Measurements from ENCODE around the gene ANXA2.

The ANXA2 gene

DNA sequence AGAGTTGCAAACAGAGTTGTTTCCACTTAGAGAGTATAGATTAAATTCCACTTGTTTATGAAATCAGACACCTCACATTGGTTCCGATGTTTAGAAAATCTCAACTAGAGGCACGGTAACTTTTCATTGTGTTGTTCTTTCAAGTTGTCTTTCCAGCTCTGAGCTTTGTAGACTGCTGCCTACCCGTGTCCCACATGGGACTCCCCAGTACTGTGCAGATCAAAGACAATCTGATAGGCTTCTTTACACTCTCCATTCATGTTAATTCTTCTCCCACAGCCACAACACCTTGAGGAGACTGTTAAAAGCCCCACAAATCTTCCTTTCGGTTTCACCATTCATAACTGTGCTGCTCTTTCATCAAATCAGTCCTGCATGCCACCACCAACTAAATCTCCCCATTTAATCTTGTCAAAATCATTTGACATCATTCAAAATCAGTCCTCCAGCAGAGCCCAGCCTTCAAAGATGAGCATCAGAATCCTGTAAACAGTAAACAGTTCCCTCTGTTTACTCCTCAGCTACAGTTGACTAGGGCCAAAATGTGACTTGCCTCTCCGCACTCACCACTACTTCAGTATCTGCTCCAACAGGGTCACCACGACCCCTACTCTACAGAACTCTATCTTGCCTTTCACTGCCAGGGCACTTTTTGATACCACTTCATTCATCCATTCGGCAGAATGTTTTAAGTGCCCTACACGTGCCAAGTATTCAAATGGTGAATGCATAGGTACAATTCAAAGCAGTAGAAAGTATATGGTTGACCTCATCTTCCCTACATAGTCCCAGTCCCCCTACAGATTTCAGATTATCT lies 8.3 kb downstream of the ANXA2 start:
- Histone ChIP-seq H3K9ac (ENCODE audit: low read depth, low read length) (no peak overlapping the region), H3K9me3 (ENCODE audit: control insufficient read depth, insufficient read depth, low read length) (no peaks in the 10 kb centered on the region), H3K4me1 (ENCODE audit: insufficient read depth, low read length) (peaks cover 46% of the 10 kb centered on the region), H3K36me3 (ENCODE audit: insufficient read depth, low read length) (peaks cover 7% of the 10 kb centered on the region; the same call in 1 of the 2 replicates)

DNA sequence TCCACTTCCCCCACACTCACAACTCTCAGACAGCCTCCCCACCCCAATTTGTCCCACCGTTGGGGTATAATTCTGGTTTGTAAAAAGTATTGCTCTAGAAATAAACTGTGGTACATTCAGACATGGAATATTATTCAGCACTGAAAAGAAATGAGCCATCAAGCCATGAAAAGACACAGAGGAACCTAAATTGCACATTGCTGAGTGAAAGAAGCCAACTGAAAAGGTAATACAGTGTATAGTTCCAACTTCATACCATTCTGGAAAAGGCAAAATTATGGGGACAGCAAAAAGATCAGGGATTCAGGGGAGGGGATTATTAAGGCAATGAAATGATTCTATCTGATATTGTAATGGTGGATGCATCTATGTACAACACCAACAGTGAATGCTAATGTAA lies 10.5 kb downstream of the ANXA2 start:
- H3K9me3 ChIP-seq (ENCODE audit: control insufficient read depth, insufficient read depth, low read length) = no peaks in the 10 kb centered on the region
- peaks cover 24% of the 10 kb centered on the region for H3K4me1 ChIP-seq (ENCODE audit: insufficient read depth, low read length)
- no peak overlapping the region for H3K9ac ChIP-seq (ENCODE audit: low read depth, low read length)
- peaks cover 9% of the 10 kb centered on the region; the same call in 1 of the 2 replicates for H3K36me3 ChIP-seq (ENCODE audit: insufficient read depth, low read length)

DNA sequence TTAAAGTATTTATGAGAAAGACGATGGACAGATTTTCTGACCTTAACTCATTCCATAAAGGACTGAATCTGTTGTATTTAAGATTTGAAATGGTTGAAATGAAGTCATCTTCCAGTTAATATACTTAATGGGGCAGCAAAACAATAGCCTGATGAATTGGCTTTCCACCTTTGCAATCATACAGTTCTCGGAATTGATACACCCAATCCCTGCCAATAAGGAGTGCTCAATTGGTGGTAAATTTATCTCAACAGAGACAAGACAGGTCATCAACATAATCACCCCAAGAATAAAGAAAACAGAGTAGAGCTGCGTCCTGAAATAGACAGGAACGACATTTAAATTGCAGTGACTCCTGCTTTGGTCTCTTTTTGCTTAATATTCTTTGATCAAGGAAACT lies 11.2 kb downstream of the ANXA2 start:
- no peak overlapping the region for H3K9ac ChIP-seq (ENCODE audit: low read depth, low read length)
- peaks cover 9% of the 10 kb centered on the region; the same call in 1 of the 2 replicates for H3K36me3 ChIP-seq (ENCODE audit: insufficient read depth, low read length)
- H3K4me1 ChIP-seq (ENCODE audit: insufficient read depth, low read length) = peaks cover 17% of the 10 kb centered on the region
- no peaks in the 10 kb centered on the region for H3K9me3 ChIP-seq (ENCODE audit: control insufficient read depth, insufficient read depth, low read length)

DNA sequence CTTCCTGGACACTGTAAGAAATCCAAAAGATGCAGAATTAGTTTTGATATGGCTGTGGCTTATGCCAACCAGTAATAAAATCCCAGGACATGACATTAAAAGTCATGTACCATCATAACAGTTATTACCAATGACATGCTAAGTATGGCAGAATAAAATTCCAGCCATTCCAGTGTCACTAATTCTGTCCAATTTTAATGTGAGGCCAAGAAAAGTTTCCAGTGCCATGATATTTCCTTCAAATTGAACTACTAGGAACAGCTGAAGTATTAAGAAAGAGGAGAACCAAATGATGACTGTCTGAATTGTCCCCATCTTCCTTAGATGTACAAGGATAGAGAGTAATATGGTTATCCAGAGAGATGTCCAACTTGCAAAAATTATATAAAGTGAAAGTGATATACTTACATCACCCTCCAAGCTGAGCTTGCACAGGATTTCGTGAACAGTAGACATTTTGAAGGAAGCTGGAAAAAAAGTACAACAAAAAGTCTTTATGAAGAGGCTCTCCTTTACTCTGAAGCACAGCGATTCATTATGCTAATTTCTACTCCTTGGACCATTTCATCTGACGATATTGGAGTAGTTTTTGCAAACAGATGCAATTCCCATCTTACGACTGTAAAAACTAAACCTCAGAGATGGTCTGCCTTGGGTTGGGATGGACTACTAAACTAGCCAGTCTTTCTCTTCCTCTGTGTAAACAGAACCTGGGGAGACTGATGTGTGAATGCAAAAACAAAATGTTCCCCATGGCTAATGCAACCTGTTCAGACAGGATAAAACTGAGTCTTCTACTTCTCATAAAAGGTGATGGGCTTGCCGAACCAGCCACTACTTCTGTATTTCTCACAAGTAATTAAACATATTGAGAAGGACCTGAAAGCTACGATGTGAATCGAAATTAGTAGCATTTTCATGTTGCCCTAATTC lies 11.9 kb downstream of the ANXA2 start:
- H3K9me3 ChIP-seq (ENCODE audit: control insufficient read depth, insufficient read depth, low read length) = no peaks in the 10 kb centered on the region
- H3K36me3 ChIP-seq (ENCODE audit: insufficient read depth, low read length) = peaks cover 13% of the 10 kb centered on the region
- H3K4me1 ChIP-seq (ENCODE audit: insufficient read depth, low read length) = peaks cover 10% of the 10 kb centered on the region
- H3K9ac ChIP-seq (ENCODE audit: low read depth, low read length) = no peak overlapping the region

DNA sequence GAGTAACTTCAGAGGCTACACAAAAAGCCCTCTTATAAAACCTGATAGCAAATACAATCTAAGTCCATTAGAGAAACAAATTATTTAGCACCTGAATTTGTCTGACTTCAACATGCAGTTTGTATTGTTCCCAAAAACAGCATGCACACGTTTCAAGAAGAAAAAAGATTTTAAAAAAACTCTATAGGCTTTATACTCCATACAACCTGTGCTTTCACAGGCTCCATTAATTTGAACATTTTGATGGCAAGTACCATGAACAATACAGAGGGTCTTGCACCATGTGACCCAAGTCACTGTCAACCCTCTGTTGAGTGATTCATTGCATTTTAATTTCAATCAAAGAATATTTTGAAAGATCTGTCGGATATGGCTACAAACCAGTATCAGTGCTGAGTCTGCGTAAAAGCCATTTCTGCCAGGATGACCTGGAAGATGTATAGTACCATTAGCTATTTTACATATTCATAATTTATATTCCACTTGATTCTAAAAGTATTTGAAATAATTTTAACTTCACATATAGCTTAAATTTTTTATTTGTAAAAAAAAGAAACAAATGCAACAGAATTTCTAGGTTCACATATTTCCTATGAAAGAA lies 13.2 kb downstream of the ANXA2 start:
- Histone ChIP-seq H3K36me3 (ENCODE audit: insufficient read depth, low read length) (peaks cover 22% of the 10 kb centered on the region), H3K4me1 (ENCODE audit: insufficient read depth, low read length) (peaks cover 10% of the 10 kb centered on the region; the same call in 1 of the 2 replicates), H3K9me3 (ENCODE audit: control insufficient read depth, insufficient read depth, low read length) (no peaks in the 10 kb centered on the region), H3K9ac (ENCODE audit: low read depth, low read length) (no peak overlapping the region)

DNA sequence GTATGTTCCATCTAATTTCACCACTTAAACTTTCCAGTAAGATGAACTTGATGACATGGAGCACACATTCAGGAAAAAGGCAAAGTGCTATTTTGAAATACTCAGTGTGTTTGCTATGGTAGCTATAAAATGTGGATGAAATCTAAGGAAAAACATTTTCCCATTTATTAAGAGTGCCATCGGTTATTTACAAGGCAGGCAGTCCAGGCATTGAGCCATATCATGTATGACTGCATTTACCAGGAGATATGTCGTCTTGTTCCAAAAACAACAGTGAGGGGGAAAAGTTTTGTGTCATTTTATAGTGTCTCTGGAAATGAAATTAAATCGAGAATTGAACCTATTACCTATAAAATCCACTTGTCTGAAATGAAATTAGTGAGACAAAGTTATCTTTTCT lies 13.7 kb downstream of the ANXA2 start:
- Histone ChIP-seq H3K36me3 (ENCODE audit: insufficient read depth, low read length) (peaks cover 22% of the 10 kb centered on the region), H3K9me3 (ENCODE audit: control insufficient read depth, insufficient read depth, low read length) (no peaks in the 10 kb centered on the region), H3K4me1 (ENCODE audit: insufficient read depth, low read length) (peaks cover 8% of the 10 kb centered on the region; the same call in 1 of the 2 replicates), H3K9ac (ENCODE audit: low read depth, low read length) (no peak overlapping the region)

DNA sequence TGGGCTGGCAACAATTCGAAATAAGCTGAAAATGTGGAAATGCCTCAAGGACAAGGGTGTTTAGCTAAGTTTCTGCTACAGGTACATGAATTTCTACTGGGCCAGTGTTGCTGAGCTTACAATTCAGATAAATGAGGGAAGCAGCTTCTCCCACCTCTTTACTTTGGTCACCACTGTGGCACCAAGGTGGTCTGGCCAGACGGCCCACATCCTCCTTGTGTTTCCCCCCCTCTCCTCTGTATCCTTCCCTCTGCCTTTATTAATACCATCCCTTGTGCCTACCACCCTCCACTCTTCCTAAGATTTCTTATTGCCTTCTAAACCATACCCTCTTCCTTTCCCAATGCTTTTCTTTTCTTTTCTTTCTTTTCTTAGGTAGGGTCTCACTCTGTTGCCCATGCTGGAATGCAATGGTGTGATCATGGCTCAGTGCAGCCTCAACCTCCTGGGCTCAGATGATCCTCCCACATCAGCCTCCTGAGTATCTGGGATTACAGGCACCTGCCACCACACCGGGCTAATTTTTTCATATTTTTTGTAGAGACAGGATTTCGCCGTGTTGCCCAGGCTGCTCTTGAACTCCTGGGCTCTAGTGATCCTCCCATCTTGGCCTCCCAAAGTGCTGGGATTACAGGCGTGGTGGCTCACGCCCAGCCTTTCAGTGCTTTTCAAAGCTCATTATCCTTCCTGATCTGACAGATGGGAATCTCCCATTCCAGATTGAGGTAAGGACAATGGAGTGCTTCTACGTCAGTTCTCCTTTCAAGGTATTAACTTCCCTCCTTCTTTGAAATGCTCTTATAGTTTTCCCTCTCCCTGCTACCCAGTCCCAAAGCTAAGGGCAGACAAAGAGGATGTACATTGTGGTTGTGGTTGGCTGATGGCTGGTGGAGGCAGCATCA lies 14.8 kb downstream of the ANXA2 start:
- no peak overlapping the region for H3K9ac ChIP-seq (ENCODE audit: low read depth, low read length)
- peaks cover 22% of the 10 kb centered on the region for H3K36me3 ChIP-seq (ENCODE audit: insufficient read depth, low read length)
- peaks cover 6% of the 10 kb centered on the region; the same call in 1 of the 2 replicates for H3K4me1 ChIP-seq (ENCODE audit: insufficient read depth, low read length)
- no peaks in the 10 kb centered on the region for H3K9me3 ChIP-seq (ENCODE audit: control insufficient read depth, insufficient read depth, low read length)

DNA sequence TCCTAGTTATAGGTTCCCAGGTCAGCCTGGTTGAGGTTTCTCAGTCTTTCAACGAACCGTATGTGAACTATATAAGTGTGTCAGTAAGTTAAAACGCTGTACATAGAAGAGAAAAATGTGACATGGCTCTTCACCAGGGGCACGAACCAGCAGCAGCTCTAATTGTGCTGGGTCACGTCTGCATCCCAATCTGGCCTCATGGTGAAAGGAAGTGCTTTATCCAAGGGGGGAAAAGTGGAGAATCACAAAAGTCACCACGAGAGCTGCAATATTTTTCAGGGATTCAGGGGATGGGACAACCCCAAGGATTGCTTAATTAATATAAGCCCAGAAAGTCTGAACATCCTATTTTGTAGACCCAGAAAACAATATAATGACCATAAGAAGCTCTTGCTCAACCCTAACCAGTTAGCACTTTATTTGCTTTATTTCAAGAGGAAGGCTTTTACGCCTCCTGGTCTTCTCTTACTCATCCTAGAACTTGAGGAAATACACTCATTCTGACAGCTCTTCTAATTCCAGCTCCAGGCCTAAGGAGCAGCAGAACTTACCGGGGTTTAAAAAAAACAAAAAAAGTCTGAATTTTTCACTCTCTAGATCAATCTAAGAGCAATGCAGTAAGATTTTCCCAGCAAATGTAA lies 16.5 kb downstream of the ANXA2 start:
- Histone ChIP-seq H3K9ac (ENCODE audit: low read depth, low read length) (no peak overlapping the region), H3K4me1 (ENCODE audit: insufficient read depth, low read length) (peaks cover 6% of the 10 kb centered on the region; the same call in 1 of the 2 replicates), H3K9me3 (ENCODE audit: control insufficient read depth, insufficient read depth, low read length) (no peaks in the 10 kb centered on the region), H3K36me3 (ENCODE audit: insufficient read depth, low read length) (peaks cover 22% of the 10 kb centered on the region)

DNA sequence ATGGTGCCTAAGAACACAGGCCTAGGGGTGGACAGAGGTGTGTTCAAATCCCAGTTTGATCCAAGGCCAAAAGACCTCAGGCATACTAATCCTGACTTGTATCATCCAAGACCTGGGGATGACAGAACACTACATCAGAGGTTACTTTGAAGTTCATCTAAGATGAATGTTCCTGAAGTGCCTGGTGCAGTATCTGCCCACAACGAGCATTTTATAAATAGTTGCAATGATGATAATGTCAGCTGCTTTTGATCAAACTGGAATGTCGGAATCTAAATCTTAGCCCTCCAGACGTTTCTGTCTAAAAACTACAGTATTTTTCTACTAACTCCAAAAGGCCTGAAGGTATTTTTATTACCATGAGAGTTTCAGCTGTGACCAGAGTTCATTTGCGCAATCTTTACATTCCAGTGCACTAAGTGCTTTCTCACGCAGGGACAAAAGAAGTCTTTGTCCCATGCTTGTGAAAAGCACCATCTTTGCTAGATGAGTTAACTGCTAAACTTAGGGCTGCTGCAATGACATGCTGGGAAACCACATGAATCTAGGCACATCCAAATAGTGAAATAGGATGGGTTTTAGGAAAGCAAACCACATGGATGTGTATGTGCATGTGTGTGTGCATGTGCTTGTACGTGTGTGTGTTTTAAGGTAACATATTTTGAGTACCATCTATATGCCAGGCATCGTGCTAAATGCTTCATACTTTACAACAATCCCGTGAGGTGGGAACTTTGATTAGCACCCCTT lies 18.1 kb downstream of the ANXA2 start:
- Histone ChIP-seq H3K9ac (ENCODE audit: low read depth, low read length) (no peak overlapping the region), H3K36me3 (ENCODE audit: insufficient read depth, low read length) (peaks cover 22% of the 10 kb centered on the region), H3K9me3 (ENCODE audit: control insufficient read depth, insufficient read depth, low read length) (no peaks in the 10 kb centered on the region), H3K4me1 (ENCODE audit: insufficient read depth, low read length) (peaks cover 18% of the 10 kb centered on the region)

DNA sequence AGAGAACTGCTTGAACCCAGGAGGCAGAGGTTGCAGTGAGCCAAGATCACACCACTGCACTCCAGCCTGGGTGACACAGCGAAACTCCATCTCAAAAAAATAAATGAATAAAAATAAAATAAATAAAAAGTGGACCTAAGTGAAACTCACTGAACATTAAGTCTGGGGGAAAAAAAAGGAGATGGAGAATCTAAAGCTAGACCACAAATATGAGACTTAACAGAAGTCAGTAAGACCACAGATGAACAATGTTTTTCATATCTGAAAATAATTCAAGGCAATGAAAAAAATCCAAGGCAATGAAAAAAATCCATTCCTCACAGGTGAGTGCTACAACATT lies 18.6 kb downstream of the ANXA2 start:
- Histone ChIP-seq H3K9ac (ENCODE audit: low read depth, low read length) (no peak overlapping the region), H3K9me3 (ENCODE audit: control insufficient read depth, insufficient read depth, low read length) (no peaks in the 10 kb centered on the region), H3K36me3 (ENCODE audit: insufficient read depth, low read length) (peaks cover 27% of the 10 kb centered on the region), H3K4me1 (ENCODE audit: insufficient read depth, low read length) (peaks cover 23% of the 10 kb centered on the region)

DNA sequence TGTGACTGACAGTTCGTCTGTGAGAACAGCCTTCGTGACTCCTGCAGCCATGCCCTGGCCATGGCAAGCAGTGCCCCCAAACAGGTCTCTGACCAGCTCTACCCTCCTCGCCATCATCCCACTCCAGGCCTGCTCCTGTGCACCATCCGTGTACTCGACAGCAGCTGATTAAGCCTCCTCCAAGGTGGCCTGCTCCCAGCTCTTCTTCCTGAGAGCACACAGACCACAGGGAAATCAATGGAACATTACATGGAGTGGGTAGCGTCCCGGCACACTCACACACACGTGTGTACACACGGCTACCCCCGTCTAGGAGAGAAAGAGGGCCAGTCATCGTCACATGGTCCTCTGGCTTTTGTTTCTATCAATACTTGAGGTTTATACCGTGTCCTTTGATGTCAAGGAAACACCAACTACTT lies 21.1 kb downstream of the ANXA2 start:
- Histone ChIP-seq H3K36me3 (ENCODE audit: insufficient read depth, low read length) (peaks cover 28% of the 10 kb centered on the region), H3K9me3 (ENCODE audit: control insufficient read depth, insufficient read depth, low read length) (no peaks in the 10 kb centered on the region), H3K9ac (ENCODE audit: low read depth, low read length) (no peak overlapping the region), H3K4me1 (ENCODE audit: insufficient read depth, low read length) (peaks cover 28% of the 10 kb centered on the region)

DNA sequence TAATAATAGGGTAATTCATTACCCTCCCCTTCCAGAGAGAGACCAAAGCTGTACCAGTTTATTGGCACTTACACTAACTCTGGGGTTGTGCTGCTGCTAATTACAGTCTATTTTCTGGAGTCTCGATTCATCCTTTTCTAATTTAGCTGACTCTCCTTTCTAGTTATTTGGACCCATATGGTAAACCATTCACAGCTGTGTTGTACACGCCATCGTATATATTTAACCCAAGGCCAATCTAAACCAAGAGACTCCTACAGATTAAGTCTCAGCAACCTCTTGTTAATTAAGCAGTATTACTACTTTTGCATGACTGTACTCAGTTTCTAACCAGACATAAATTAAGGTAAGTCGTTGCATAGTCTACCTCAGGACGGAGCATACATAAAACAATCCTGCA lies 22.5 kb downstream of the ANXA2 start:
- Histone ChIP-seq H3K36me3 (ENCODE audit: insufficient read depth, low read length) (peaks cover 34% of the 10 kb centered on the region), H3K9me3 (ENCODE audit: control insufficient read depth, insufficient read depth, low read length) (no peaks in the 10 kb centered on the region), H3K4me1 (ENCODE audit: insufficient read depth, low read length) (peaks cover 31% of the 10 kb centered on the region), H3K9ac (ENCODE audit: low read depth, low read length) (no peak overlapping the region)

DNA sequence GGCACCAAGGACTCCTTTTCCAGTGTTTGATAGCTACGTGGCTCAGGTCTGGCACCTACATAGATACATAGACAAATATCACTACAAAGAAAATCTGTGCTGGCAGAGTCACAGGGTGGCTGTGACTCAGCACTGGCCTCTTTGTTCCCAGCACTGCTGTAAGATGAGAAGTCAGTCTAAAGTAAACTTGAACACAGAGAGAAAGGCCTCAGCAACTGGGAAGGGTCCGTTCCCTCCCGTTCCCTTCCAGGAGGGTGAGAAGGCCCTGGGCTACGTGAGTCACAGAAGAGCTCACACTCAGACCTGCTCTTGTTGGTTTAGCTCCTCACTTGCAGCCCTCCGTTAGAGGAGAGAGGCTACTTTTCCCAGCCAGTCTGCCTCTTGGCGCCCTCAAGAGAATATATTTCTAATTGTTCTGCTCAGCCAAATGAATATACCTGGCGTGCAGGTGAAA lies 23.1 kb downstream of the ANXA2 start:
- peaks cover 34% of the 10 kb centered on the region for H3K36me3 ChIP-seq (ENCODE audit: insufficient read depth, low read length)
- peaks cover 25% of the 10 kb centered on the region for H3K4me1 ChIP-seq (ENCODE audit: insufficient read depth, low read length)
- H3K9me3 ChIP-seq (ENCODE audit: control insufficient read depth, insufficient read depth, low read length) = no peaks in the 10 kb centered on the region
- no peak overlapping the region for H3K9ac ChIP-seq (ENCODE audit: low read depth, low read length)
